GM11168 (cell line): ENCODE data around the gene SNX6.
"Not testable (repeated sequence)": the region's sequence is repeated elsewhere in the genome, so short reads cannot be mapped to it uniquely, and the experiment has no call there.

ENCODE experiments used
- in situ Hi-C: fragments of 300-500 bp; cut with MboI; formaldehyde crosslinking; loops from one replicate; pipeline ENCODE4 v1.12.0; 2022; ENCODE audit warnings: low sequenced_read_pairs; ENCODE audit not compliant: unreplicated experiment

SNX6 gene

DNA sequence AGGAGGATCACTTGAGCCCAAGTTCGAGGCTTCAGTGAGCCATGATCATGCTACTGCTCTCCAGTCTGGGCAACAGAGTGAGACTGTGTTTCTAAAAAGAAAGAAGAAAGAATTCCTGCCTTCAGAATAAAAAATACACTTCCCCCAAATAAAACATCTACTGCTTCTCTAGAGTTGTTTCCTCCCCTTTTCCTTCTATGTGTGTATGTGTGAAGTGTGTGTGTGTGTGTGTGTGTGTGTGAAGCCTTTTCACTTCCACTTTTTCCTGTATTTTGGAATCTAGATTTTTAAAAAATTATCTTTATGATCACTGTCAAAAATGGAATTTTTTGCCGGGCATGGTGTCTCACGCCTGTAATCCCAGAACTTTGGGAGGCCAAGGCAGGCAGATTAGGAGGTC lies 12.6 kb upstream of the SNX6 start:
- in situ Hi-C loops = no loop called here

DNA sequence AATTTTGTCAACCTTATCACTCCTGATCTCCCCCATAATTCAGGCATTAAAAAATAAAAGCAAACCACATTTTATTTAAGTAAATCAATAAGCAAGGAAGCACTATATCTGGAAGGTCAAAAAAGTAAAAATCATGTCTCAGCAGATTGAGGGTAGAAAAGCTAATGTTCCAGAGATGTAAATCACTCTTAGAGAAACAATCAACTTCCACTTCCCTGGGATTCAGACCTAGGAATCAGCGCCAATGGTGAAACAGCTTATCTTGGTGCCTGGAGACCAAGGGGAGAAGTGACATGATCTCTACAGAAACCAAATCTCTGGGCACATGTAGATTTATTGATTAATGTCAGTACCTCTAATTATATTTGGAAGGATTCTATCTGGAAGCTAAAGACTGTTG lies 10.9 kb upstream of the SNX6 start:
- in situ Hi-C loops = no loop called here

- in situ Hi-C loops = not testable (repeated sequence)
Observed at GRCh38 chr14:34634360-34634771, 4.4 kb upstream of the SNX6 start.

DNA sequence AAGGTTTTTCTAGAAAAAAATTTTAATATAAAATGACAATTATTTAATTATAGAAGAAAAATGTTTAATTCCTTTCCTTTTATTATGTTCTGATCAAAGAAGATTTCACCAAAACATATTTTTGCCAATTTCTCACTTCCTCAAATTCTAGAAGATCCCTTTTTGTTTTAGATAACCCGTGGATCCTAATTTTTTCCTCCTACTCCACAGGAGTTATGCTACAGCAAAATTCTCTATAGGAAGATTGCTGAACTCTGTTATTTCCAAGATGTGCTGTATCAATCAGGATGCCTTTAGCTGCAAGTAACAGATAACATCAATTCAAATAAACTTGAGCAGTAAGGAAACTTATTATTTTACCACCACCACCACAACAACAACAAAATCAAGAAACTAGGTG lies 3.8 kb upstream of the SNX6 start:
- in situ Hi-C loops = no loop called here

DNA sequence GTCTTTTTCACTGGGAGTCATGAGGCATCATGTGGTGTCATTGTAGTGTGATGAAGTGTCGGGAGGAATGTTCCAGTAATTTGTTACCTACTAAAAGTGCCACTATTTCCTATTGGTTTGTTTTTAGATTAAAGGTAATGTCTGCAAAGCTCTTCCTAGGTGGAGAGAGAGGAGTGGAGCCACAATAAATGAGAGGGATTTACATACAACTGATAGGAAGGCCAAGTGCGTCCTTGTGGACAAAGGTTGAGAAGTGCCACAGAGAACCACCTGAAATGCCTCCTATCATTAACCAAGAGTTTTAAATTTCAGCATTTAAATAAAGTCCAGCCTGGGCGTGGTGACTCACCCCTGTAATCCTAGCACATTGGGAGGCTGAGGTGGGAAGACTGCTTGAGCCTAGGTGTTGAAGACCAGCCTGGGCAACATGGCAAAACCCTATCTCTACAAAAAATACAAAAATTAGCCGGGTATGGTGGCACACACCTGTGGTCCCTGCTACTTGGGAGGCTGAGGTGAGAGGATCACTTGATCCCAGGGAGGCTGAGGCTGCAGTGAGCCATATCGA lies 2.5 kb upstream of the SNX6 start:
- in situ Hi-C loops = no loop called here

GRCh38 chr14:34629344-34629656 lies 648 bp downstream of the SNX6 start:
- in situ Hi-C loops = no loop called here

DNA sequence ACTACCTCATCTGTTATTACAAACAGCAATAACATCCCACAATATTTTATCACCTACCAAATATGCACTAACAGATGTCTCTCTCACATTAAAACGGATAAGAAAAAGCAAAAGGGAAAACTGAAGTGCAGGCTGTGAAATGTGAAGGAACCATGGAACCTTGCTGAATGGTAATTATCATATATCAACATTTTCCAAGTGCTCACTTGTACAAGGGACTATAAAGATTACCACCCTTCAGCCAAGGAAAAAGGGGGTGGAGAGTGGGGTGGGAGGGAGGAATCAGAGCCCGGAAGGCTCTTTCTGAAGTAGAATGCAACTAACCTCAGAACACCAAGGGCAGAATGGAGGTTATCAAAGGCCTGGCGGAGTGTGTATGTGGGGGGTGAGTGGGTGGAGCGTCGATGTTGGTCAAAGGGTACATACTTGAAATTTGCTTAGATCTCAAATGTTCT lies 1.2 kb downstream of the SNX6 start:
- in situ Hi-C loops = no loop called here

- in situ Hi-C loops = no loop called here
Observed at GRCh38 chr14:34623506-34623905, 6.4 kb downstream of the SNX6 start.

DNA sequence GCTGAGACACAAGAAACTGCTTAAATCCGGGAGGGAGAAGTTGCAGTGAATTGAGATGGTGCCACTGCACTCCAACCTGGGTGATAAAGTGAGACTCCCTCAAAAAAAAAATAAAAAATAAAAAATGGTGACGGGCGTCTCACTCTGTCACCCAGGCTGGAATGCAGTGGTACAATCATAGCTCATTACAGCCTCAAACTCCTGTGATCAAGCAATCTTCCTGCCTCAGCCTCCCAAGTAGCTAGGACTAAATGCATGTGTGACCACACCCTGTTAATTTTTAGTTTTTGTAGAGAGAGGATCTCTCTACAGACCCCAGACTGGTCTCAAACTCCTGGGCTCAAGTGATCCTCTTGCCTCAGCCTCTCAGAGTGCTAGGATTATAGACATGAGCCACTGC lies 9.1 kb downstream of the SNX6 start:
- in situ Hi-C loops = no loop called here

- in situ Hi-C loops = no loop called here
Observed at GRCh38 chr14:34620115-34620514, 9.8 kb downstream of the SNX6 start.

GRCh38 chr14:34619471-34619870 lies 10.5 kb downstream of the SNX6 start:
- in situ Hi-C loops = no loop called here

GRCh38 chr14:34616360-34616759 lies 13.6 kb downstream of the SNX6 start:
- in situ Hi-C loops = no loop called here

- in situ Hi-C loops = no loop called here
Observed at GRCh38 chr14:34615507-34615906, 14.4 kb downstream of the SNX6 start.

DNA sequence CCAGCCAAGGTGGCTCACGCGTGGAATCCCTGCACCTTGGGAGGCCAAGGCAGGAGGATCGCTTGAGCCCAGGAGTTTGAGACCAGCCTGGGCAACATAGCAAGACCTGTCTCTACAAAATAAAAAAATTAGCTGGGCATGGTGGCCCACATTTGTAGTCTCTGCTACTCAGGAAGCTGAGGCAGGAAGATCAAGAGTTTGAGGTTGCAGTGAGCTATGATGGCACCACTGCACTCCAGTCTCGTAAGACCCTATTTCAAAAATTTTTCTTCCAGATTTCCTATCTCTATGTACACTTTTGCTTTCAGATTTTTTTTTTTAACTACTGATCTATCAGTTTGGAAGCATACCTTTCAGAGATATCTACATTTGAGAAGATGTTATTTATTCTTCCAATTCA lies 15.3 kb downstream of the SNX6 start:
- in situ Hi-C loops = no loop called here

DNA sequence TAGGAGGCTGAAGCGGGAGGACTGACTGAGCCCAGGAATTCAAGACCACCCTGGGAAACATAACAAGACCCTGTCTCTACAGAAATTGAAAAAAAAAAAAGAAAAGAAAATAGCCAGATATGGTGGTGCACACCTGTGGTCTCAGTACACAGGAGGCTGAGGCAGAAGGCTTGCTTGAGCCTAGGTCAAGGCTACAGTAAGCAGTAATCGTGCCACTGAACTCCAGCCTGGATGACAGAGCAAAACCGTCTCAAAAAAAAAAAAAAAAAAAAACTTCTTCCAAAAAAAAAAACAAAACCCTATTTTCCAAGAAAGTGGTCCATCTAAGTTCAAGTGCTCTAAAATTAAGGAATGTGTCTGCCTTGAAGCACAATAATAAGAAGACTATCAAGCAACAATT lies 19.8 kb downstream of the SNX6 start:
- in situ Hi-C loops = no loop called here

- in situ Hi-C loops = no loop called here
Observed at GRCh38 chr14:34605461-34605860, 24.5 kb downstream of the SNX6 start.

- in situ Hi-C loops = no loop called here
Observed at GRCh38 chr14:34604995-34605394, 25.0 kb downstream of the SNX6 start.

GRCh38 chr14:34596891-34597290 lies 33.1 kb downstream of the SNX6 start:
- in situ Hi-C loops = no loop called here

GRCh38 chr14:34593740-34594375 lies 36.1 kb downstream of the SNX6 start:
- in situ Hi-C loops = no loop called here

DNA sequence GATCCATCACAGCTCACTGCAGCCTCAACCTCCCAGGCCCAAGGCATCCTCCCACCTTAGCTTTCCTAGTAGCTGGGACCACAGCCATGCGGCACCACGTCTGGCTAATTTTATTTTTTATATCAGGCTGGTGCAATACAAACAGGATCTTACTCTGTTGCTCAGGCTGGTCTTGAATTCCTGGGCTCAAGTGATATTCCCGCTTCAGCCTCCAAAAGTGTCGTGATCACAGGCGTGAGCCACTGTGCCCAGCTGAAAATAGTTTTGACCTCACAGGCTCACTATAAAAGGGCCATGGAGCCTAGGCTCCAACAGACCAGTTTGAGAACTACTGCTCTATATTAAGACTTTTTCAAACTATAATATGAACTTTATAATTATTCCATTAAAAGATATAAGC lies 37.3 kb downstream of the SNX6 start:
- in situ Hi-C loops = no loop called here

DNA sequence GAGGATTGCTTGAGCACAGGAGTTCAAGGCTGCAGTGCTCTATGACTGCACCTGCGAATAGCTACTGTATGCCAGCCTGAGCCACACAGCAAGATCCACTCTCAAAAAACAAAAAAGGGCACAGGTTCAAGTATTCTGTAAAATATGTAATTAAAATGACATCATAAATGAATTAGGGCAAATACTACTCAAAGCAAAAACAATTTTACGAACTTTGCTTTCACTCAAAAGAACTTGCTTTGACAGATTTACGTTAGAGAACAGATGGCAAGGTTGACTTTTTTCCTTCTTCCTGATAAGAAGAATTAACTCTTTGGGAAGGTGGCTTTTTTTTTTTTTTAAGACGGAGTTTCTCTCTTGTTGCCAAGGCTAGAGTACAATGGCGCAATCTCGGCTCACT lies 46.4 kb downstream of the SNX6 start:
- in situ Hi-C loops = no loop called here

DNA sequence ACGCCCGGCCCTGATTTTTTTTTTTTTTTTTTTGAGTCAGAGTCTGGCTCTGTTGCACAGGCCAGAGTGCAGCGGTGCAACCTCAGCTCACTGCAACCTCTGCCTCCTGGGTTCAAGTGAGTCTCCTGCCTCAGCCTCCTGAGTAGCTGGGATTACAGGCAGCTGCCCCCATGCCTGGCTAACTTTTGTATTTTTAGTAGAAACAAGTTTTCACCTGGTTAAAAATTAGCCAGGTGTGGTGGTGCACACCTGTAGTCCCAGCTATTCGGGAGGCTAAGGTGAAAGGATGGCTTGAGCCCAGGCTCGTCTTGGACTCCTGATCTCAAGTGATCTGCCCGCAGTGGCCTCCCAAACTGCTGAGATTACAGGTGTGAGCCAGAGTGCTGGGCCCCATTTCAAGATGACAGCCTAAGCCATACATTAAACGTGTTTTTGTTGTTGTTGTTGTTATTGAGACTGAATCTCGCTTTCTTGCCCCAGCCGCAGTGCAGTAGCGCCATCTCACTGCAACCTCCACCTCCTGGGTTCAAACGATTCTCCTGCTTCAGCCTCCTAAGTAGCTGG lies 47.7 kb downstream of the SNX6 start:
- in situ Hi-C loops = no loop called here
